Midbrain (tissue), 1 donor: ENCODE data around the gene PLXNA2.

Source experiments
- DNase-seq: peaks from one replicate; lab custom pipeline; 2025; lab: John Stamatoyannopoulos, UW

PLXNA2 gene

GRCh38 chr1:208027861-208028260 lies 216.3 kb downstream of the PLXNA2 start:
- DNase-seq: no peak

- no peak for DNase-seq
These were observed 217.2 kb downstream of the PLXNA2 start for GRCh38 chr1:208026880-208027438.

- DNase-seq: peak; percentile 63
These were observed 219.2 kb downstream of the PLXNA2 start for GRCh38 chr1:208025031-208025430.

GRCh38 chr1:208024406-208024805 lies 219.8 kb downstream of the PLXNA2 start:
- no peak for DNase-seq

- DNase-seq: no peak
These were observed 224.9 kb downstream of the PLXNA2 start for GRCh38 chr1:208019257-208019656.

GRCh38 chr1:208015255-208015654 lies 228.9 kb downstream of the PLXNA2 start:
- DNase-seq: no peak

- DNase-seq: no peak
These were observed 231.0 kb downstream of the PLXNA2 start for GRCh38 chr1:208013210-208013609.

- no peak for DNase-seq
These were observed 231.5 kb downstream of the PLXNA2 start for GRCh38 chr1:208012721-208013120.

- no peak for DNase-seq
These were observed 233.6 kb downstream of the PLXNA2 start for GRCh38 chr1:208010487-208011071.

- DNase-seq: no peak
These were observed 234.3 kb downstream of the PLXNA2 start for GRCh38 chr1:208009706-208010444.

GRCh38 chr1:208009303-208009702 lies 234.9 kb downstream of the PLXNA2 start:
- DNase-seq: no peak

- DNase-seq: no peak
These were observed 235.7 kb downstream of the PLXNA2 start for GRCh38 chr1:208008534-208008933.

GRCh38 chr1:208007938-208008342 lies 236.2 kb downstream of the PLXNA2 start:
- no peak for DNase-seq

- no peak for DNase-seq
These were observed 236.8 kb downstream of the PLXNA2 start for GRCh38 chr1:208007319-208007937.

GRCh38 chr1:208006258-208006920 lies 237.8 kb downstream of the PLXNA2 start:
- DNase-seq: no peak

- no peak for DNase-seq
These were observed 239.3 kb downstream of the PLXNA2 start for GRCh38 chr1:208004851-208005250.

GRCh38 chr1:208003241-208003640 lies 240.9 kb downstream of the PLXNA2 start:
- no peak for DNase-seq

- DNase-seq: no peak
These were observed 241.5 kb downstream of the PLXNA2 start for GRCh38 chr1:208002672-208003071.

- no peak for DNase-seq
These were observed 242.1 kb downstream of the PLXNA2 start for GRCh38 chr1:208002078-208002477.

- DNase-seq: no peak
These were observed 243.7 kb downstream of the PLXNA2 start for GRCh38 chr1:208000504-208000903.

GRCh38 chr1:207999972-208000371 lies 244.2 kb downstream of the PLXNA2 start:
- no peak for DNase-seq

GRCh38 chr1:207999274-207999915 lies 244.8 kb downstream of the PLXNA2 start:
- DNase-seq: no peak
